Upper lobe of right lung (tissue), 1 donor: ENCODE measurements around the gene CACHD1. TPM values are rescaled to one million over a fixed set of nuclear protein-coding genes. Genes with fewer than 3 reads are reported as not detected.

ENCODE experiments used
- ATAC-seq: fragments of 200-7000 bp; cut with Tn5 transposase; one replicate; pipeline ENCODE4 v1.9.1; 2020; ENCODE audit warnings: mild to moderate bottlenecking, moderate library complexity
- DNase-seq: peaks from one replicate; pipeline ENCODE4 v3.0.0-alpha.2; 2020
- H3K27ac ChIP-seq: fragments of 200-600 bp; one replicate; pipeline ENCODE4 v1.8.0; 2022
- H3K27me3 ChIP-seq: fragments of 200-600 bp; one replicate; pipeline ENCODE4 v1.8.0; 2022; ENCODE audit warnings: mild to moderate bottlenecking
- H3K36me3 ChIP-seq: fragments of 200-600 bp; one replicate; pipeline ENCODE4 v1.8.0; 2022
- H3K4me1 ChIP-seq: fragments of 200-600 bp; one replicate; pipeline ENCODE4 v1.8.0; 2022
- H3K4me3 ChIP-seq: fragments of 200-600 bp; one replicate; pipeline ENCODE4 v1.8.0; 2022; ENCODE audit warnings: mild to moderate bottlenecking
- H3K9me3 ChIP-seq: fragments of 200-600 bp; one replicate; pipeline ENCODE4 v1.8.0; 2022
- intact Hi-C: fragments of 100-400 bp; cut with DNase I; formaldehyde crosslinking; loops from one replicate; pipeline ENCODE4 v1.11.0; 2022
- total RNA-seq: library from RNA; stranded (reverse); fragmentation: NEBNext Ultra II Directional; extraction: Animal tissue kit (Norgen Biotek cat#: 25700); gene quantifications from one replicate; pipeline ENCODE4 v1.2.1, GENCODE V29; 2021
- TF ChIP-seq, protein P1 (sequence below): fragments of 200-600 bp; IDR thresholded peaks from one replicate; pipeline ENCODE4 v1.8.0; 2022; ENCODE audit warnings: antibody characterized with exemption
- donor health status: DM: no; HTN: yes; CAD: no; lungs with severe emphysema.

Gene CACHD1
- total RNA-seq, 1 donor from 2014 or later, result 31.8 TPM

DNA sequence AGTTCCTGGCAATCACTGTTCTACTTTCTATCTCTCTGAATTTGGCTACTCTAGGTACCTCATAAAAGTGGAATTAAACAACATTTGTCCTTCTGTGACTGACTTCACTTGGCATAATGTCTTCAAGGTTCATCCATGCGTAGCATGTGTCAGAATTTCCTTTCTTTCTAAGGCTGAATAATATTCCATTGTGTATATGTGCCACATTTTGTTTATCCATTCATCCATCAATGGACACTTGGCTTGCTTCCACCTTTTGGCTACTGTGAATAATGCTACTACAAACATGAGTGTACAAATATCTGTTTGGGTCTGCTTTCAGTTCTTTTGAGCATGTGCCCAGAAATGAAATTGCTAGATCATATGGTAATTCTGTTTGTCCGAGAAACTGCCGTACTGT lies 14.7 kb downstream of the CACHD1 start:
- TF ChIP-seq, protein P1, sequence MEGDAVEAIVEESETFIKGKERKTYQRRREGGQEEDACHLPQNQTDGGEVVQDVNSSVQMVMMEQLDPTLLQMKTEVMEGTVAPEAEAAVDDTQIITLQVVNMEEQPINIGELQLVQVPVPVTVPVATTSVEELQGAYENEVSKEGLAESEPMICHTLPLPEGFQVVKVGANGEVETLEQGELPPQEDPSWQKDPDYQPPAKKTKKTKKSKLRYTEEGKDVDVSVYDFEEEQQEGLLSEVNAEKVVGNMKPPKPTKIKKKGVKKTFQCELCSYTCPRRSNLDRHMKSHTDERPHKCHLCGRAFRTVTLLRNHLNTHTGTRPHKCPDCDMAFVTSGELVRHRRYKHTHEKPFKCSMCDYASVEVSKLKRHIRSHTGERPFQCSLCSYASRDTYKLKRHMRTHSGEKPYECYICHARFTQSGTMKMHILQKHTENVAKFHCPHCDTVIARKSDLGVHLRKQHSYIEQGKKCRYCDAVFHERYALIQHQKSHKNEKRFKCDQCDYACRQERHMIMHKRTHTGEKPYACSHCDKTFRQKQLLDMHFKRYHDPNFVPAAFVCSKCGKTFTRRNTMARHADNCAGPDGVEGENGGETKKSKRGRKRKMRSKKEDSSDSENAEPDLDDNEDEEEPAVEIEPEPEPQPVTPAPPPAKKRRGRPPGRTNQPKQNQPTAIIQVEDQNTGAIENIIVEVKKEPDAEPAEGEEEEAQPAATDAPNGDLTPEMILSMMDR, result no peak
- Histone ChIP-seq H3K27me3 (no peaks in the 10 kb centered on the region), H3K4me3 (no peak overlapping the region), H3K36me3 (no peaks in the 10 kb centered on the region), H3K9me3 (no peaks in the 10 kb centered on the region), H3K4me1 (peaks cover 15% of the 10 kb centered on the region), H3K27ac (no peak overlapping the region)
- DNase-seq (no peak), ATAC-seq (no peak)
- intact Hi-C loops, result no loop called here

DNA sequence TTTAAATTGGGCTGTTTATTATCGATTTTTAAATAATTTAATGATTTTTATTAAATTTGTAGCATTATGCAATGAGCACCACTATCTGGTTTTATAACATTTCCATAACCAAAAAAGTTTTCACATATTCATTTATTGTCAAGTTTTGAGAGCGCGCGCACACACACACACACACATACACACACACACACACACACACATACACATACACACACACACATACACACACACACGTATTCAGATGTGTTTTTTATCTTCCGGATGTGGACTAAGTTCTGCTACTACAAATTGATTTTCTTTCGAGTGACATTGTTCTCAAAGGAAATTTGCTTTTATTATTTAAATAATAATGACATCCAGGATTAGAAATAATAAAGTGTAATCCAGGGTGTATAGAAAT lies 16.3 kb downstream of the CACHD1 start:
- ATAC-seq (no peak), DNase-seq (no peak)
- intact Hi-C loops, result no loop called here
- Histone ChIP-seq H3K4me1 (peaks cover 10% of the 10 kb centered on the region), H3K9me3 (no peaks in the 10 kb centered on the region), H3K36me3 (no peaks in the 10 kb centered on the region), H3K27ac (no peak overlapping the region), H3K4me3 (no peak overlapping the region), H3K27me3 (no peaks in the 10 kb centered on the region)
- TF ChIP-seq, protein P1, result no peak

DNA sequence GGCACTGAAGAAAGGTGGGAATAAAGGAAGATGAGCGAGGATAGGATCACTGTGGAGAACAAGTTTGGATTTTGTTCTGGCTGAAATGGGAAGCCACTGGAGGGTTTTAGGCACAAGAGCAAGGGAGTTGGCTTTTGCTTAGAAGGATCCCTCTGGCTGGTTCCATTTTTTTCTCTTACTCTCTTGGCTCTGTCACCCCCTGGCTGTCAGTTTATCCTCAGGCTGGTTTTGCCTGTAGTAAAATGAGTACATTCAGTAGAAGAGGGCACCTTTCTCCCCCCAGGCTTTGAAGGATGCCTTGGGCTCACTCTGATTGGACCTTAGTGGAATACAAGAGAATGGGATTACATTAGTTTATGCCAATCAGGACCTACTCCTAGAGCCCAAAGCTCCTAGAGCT lies 17.1 kb downstream of the CACHD1 start:
- Histone ChIP-seq H3K36me3 (no peaks in the 10 kb centered on the region), H3K27me3 (no peaks in the 10 kb centered on the region), H3K9me3 (no peaks in the 10 kb centered on the region), H3K4me1 (peaks cover 2% of the 10 kb centered on the region), H3K4me3 (no peak overlapping the region), H3K27ac (no peak overlapping the region)
- DNase-seq (no peak), ATAC-seq (no peak)
- intact Hi-C loops, result no loop called here
- TF ChIP-seq, protein P1, result no peak

DNA sequence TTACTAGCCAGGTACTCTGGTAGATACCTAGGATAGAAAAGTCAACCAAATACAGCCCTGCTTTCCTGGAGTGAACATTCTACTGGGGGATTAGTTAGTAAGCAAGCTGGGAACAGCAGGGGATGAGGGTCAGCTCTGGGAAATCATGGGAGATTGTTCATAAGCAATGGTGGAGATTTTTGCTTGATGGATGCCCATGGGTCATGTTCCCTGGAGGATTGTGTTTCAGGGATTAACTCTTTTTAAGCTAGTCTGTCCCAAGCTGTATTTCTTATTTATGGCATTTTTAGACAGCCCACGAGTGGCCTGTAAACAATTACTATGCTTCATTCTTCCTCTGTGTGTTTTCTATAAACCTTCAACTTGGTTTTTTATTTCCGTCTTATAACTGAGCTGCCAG lies 18.9 kb downstream of the CACHD1 start:
- TF ChIP-seq, protein P1, result no peak
- Histone ChIP-seq H3K36me3 (no peaks in the 10 kb centered on the region), H3K27ac (no peak overlapping the region), H3K9me3 (no peaks in the 10 kb centered on the region), H3K4me3 (no peak overlapping the region), H3K27me3 (no peaks in the 10 kb centered on the region), H3K4me1 (no peaks in the 10 kb centered on the region)
- intact Hi-C loops, result no loop called here
- ATAC-seq, result no peak
- no peak for DNase-seq

DNA sequence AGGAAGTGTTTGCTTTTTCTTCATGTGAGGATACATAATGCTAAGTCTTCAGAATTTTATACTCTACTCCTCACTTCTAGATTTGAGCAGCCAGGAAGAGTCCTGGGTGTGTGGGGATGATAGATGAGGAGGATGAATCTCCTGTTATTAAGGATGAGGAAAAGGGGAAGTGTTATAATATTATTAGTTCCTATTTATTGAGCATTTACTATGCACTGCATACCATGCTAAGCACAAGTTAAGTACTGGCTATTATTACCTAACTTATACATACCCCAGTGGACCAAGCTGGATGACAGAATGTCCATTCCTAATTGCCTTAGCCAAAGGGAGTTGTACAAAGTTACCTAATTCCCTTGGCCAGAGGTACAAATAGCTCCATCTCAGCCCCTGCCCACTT lies 19.8 kb downstream of the CACHD1 start:
- no peak for ATAC-seq

More for the DNA sequence above, 19.8 kb downstream of the CACHD1 start:
- no peaks in the 10 kb centered on the region for H3K36me3 ChIP-seq
- intact Hi-C loops, result no loop called here
- H3K4me3 ChIP-seq, result no peak overlapping the region
- no peak overlapping the region for H3K27ac ChIP-seq
- TF ChIP-seq, protein P1, result no peak
- peaks cover 1% of the 10 kb centered on the region for H3K4me1 ChIP-seq
- no peaks in the 10 kb centered on the region for H3K9me3 ChIP-seq
- DNase-seq, result no peak
- H3K27me3 ChIP-seq, result no peaks in the 10 kb centered on the region
